Epithelial cell of proximal tubule (primary cell): ENCODE measurements around the gene TNFRSF18. TPM values are rescaled to one million over a fixed set of nuclear protein-coding genes. Genes with fewer than 3 reads are reported as not detected.

Experiments
- DNase-seq: peaks from one replicate; pipeline ENCODE4 v3.0.0-alpha.2; 2011; ENCODE audit warnings: low read depth
- H3K4me3 ChIP-seq: 2 replicates; pipeline ENCODE4 v1.5.1; 2011; ENCODE audit warnings: low read depth, mild to moderate bottlenecking, low read length
- CTCF ChIP-seq: conservative IDR thresholded peaks from 2 replicates; pipeline ENCODE4 v1.5.1; 2012; ENCODE audit warnings: low read depth, mild to moderate bottlenecking, low read length
- total RNA-seq: library from RNA; depleted of rRNA; stranded (reverse); fragments of >200 nt; gene quantifications from 2 replicates; pipeline ENCODE4 v1.2.3, GENCODE V29; 2015

TNFRSF18 gene
- total RNA-seq, 1 donor from 2014 or later = 3.1 TPM

GRCh38 chr1:1240348-1240732, 33.9 kb upstream of the TNFRSF18 start:
- TF ChIP-seq CTCF = no peak
- no peak for DNase-seq
- H3K4me3 ChIP-seq = no peak overlapping the region

- no peak for TF ChIP-seq CTCF
- no peak overlapping the region for H3K4me3 ChIP-seq
- no peak for DNase-seq
These were observed 33.4 kb upstream of the TNFRSF18 start for GRCh38 chr1:1239614-1240347.

- H3K4me3 ChIP-seq = no peak overlapping the region
- no peak for TF ChIP-seq CTCF
- no peak for DNase-seq
These were observed 32.8 kb upstream of the TNFRSF18 start for GRCh38 chr1:1239227-1239613.

GRCh38 chr1:1238702-1239178, 32.3 kb upstream of the TNFRSF18 start:
- no peak for DNase-seq
- H3K4me3 ChIP-seq = no peak overlapping the region
- TF ChIP-seq CTCF = no peak

GRCh38 chr1:1237874-1238701, 31.7 kb upstream of the TNFRSF18 start:
- TF ChIP-seq CTCF = no peak
- DNase-seq = no peak
- no peak overlapping the region for H3K4me3 ChIP-seq

- DNase-seq = no peak
- TF ChIP-seq CTCF = no peak
- no peak overlapping the region for H3K4me3 ChIP-seq
These were observed 30.8 kb upstream of the TNFRSF18 start for GRCh38 chr1:1236945-1237873.
